IMR-90 (cell line): Measurements from ENCODE around the gene SLC1A1. TPM values are rescaled to one million over a fixed set of nuclear protein-coding genes. Genes with fewer than 3 reads are reported as not detected.
A peak's percentile ranks its signal among the peaks of the same experiment; 100 is the strongest.

Source experiments
- ATAC-seq: fragments of 200-7000 bp; cut with Tn5 transposase; 2 replicates; pipeline ENCODE4 v1.9.1; 2020; ENCODE audit warnings: low read depth, mild to moderate bottlenecking, moderate library complexity
- BruUV-seq: library from RNA; stranded (reverse); fragments of 400-500 nt; replicated peaks from 2 replicates; lab custom pipeline; 2021; lab: Mats Ljungman, UMichigan
- CTCF ChIA-PET: fragments of 300-600 bp; formaldehyde crosslinking; extraction: SDS; loops from one replicate; lab custom pipeline; 2021; ENCODE audit warnings: antibody characterized with exemption; lab: Yijun Ruan, JAX
- POLR2A ChIA-PET: fragments of 300-600 bp; sonication (Branson Sonifier 250); formaldehyde crosslinking; loops from one replicate; lab custom pipeline; 2022; ENCODE audit warnings: antibody characterized with exemption; ENCODE audit not compliant: unreplicated experiment; lab: Charles Lee
- DNase-seq: peaks from one replicate; pipeline ENCODE4 v3.0.0; 2013
- H2AFZ ChIP-seq: replicated peaks from 2 replicates; pipeline ENCODE3; 2013; ENCODE audit warnings: low read length, mild to moderate bottlenecking; ENCODE audit not compliant: poor library complexity
- H2AK5ac ChIP-seq: 2 replicates; pipeline ENCODE4 v1.6.1; 2013; ENCODE audit warnings: low read depth, low read length, inconsistent platforms
- H2AK9ac ChIP-seq: replicated peaks from 2 replicates; pipeline ENCODE3; 2013; ENCODE audit warnings: mild to moderate bottlenecking, low read depth, low read length, moderate library complexity; ENCODE audit not compliant: poor library complexity
- H2BK120ac ChIP-seq: 2 replicates; pipeline ENCODE4 v1.6.1; 2013; ENCODE audit warnings: low read depth, low read length, inconsistent platforms
- H2BK15ac ChIP-seq: 3 replicates; pipeline ENCODE4 v1.6.1; 2013; ENCODE audit warnings: low read depth, low read length, inconsistent platforms
- H2BK20ac ChIP-seq: 2 replicates; pipeline ENCODE4 v1.6.1; 2013; ENCODE audit warnings: low read depth, mild to moderate bottlenecking, inconsistent platforms, low read length, moderate library complexity
- H2BK5ac ChIP-seq: 2 replicates; pipeline ENCODE4 v1.6.1; 2013; ENCODE audit warnings: mild to moderate bottlenecking, low read depth, low read length, inconsistent platforms; ENCODE audit not compliant: poor library complexity, severe bottlenecking
- H3K14ac ChIP-seq: replicated peaks from 2 replicates; pipeline ENCODE4 v1.6.1; 2013; ENCODE audit warnings: low read depth, low read length, inconsistent platforms
- H3K18ac ChIP-seq: 2 replicates; pipeline ENCODE4 v1.6.1; 2013; ENCODE audit warnings: low read depth, low read length, control low read depth
- H3K23ac ChIP-seq: 2 replicates; pipeline ENCODE4 v1.6.1; 2013; ENCODE audit warnings: low read depth, low read length, inconsistent platforms
- H3K27ac ChIP-seq: 2 replicates; pipeline ENCODE4 v1.5.1; 2013; ENCODE audit warnings: mild to moderate bottlenecking, control low read depth, low read length; ENCODE audit not compliant: insufficient read depth
- H3K27me3 ChIP-seq: 2 replicates; pipeline ENCODE4 v1.6.1; 2013; ENCODE audit warnings: low read length; ENCODE audit not compliant: control insufficient read depth, insufficient read depth
- H3K36me3 ChIP-seq: 2 replicates; pipeline ENCODE4 v1.6.1; 2013; ENCODE audit warnings: low read length, mixed read lengths; ENCODE audit not compliant: control insufficient read depth, insufficient read depth
- H3K4ac ChIP-seq: 2 replicates; pipeline ENCODE4 v1.6.1; 2013; ENCODE audit warnings: low read depth, low read length, inconsistent platforms
- H3K4me1 ChIP-seq: 2 replicates; pipeline ENCODE4 v1.6.1; 2013; ENCODE audit warnings: low read length, mixed read lengths; ENCODE audit not compliant: control insufficient read depth, insufficient read depth
- H3K4me2 ChIP-seq: 2 replicates; pipeline ENCODE4 v1.6.1; 2013; ENCODE audit warnings: low read depth, mild to moderate bottlenecking, control low read depth, low read length, moderate library complexity
- H3K4me3 ChIP-seq: 2 replicates; pipeline ENCODE4 v1.5.1; 2013; ENCODE audit warnings: low read depth, mild to moderate bottlenecking, control low read depth, low read length, moderate library complexity; ENCODE audit not compliant: insufficient read depth
- H3K56ac ChIP-seq: 2 replicates; pipeline ENCODE4 v1.6.1; 2013; ENCODE audit warnings: low read length, inconsistent platforms; ENCODE audit not compliant: insufficient read depth; ENCODE audit errors: extremely low read depth
- H3K79me1 ChIP-seq, 2 experiments: 2 replicates each; pipeline ENCODE4 v1.6.1; 2013; ENCODE audit warnings: low read length in 2 of 2, inconsistent platforms in 1 of 2, low read depth in 1 of 2
- H3K9ac ChIP-seq: 2 replicates; pipeline ENCODE4 v1.6.1; 2013; ENCODE audit warnings: low read depth, low read length, control low read depth
- H3K9me1 ChIP-seq: 2 replicates; pipeline ENCODE4 v1.6.1; 2013; ENCODE audit warnings: low read length, inconsistent platforms; ENCODE audit not compliant: insufficient read depth
- H3K9me3 ChIP-seq: 2 replicates; pipeline ENCODE4 v1.6.1; 2013; ENCODE audit warnings: low read length; ENCODE audit not compliant: control insufficient read depth, insufficient read depth
- H4K20me1 ChIP-seq: 2 replicates; pipeline ENCODE4 v1.6.1; 2013; ENCODE audit warnings: low read length, inconsistent platforms; ENCODE audit not compliant: insufficient read depth
- H4K5ac ChIP-seq: 2 replicates; pipeline ENCODE4 v1.6.1; 2013; ENCODE audit warnings: mild to moderate bottlenecking, low read depth, low read length, control low read depth
- H4K8ac ChIP-seq, 2 experiments: 2 replicates each; pipeline ENCODE4 v1.6.1; 2013; ENCODE audit warnings: low read depth in 2 of 2, low read length in 2 of 2, control low read depth in 1 of 2, inconsistent platforms in 1 of 2
- H4K91ac ChIP-seq: 2 replicates; pipeline ENCODE4 v1.6.1; 2013; ENCODE audit warnings: low read depth, low read length, inconsistent platforms; ENCODE audit not compliant: insufficient read depth
- BHLHE40 ChIP-seq: fragments of 150-350 bp; IDR thresholded peaks from 2 replicates; pipeline ENCODE4 v1.6.1; 2016; ENCODE audit warnings: mild to moderate bottlenecking, low read depth, low read length
- CEBPB ChIP-seq: IDR thresholded peaks from 2 replicates; pipeline ENCODE4 v1.6.1; 2012; ENCODE audit warnings: low read depth, low read length, improper control_type of control experiment
- CHD1 ChIP-seq: IDR thresholded peaks from 2 replicates; pipeline ENCODE4 v1.6.1; 2012; ENCODE audit warnings: low read depth, low read length, improper control_type of control experiment
- FOS ChIP-seq: fragments of 150-350 bp; IDR thresholded peaks from 2 replicates; pipeline ENCODE4 v1.6.1; 2016; ENCODE audit warnings: low read depth, low read length
- MAFK ChIP-seq: IDR thresholded peaks from 2 replicates; pipeline ENCODE4 v1.6.1; 2012; ENCODE audit warnings: low read depth, low read length, improper control_type of control experiment
- MXI1 ChIP-seq: IDR thresholded peaks from 2 replicates; pipeline ENCODE4 v1.6.1; 2012; ENCODE audit warnings: low read depth, mild to moderate bottlenecking, low read length, moderate library complexity, borderline replicate concordance
- NFE2L2 ChIP-seq: fragments of 150-350 bp; IDR thresholded peaks from 2 replicates; pipeline ENCODE4 v1.6.1; 2016; ENCODE audit warnings: low read depth, mild to moderate bottlenecking, low read length
- POLR2A ChIP-seq: IDR thresholded peaks from 2 replicates; pipeline ENCODE4 v1.6.1; 2012; ENCODE audit warnings: mild to moderate bottlenecking, low read depth, low read length
- RAD21 ChIP-seq: IDR thresholded peaks from 2 replicates; pipeline ENCODE4 v1.6.1; 2012; ENCODE audit warnings: low read length, improper control_type of control experiment
- RCOR1 ChIP-seq: IDR thresholded peaks from 2 replicates; pipeline ENCODE4 v1.6.1; 2012; ENCODE audit warnings: mild to moderate bottlenecking, low read length, improper control_type of control experiment; ENCODE audit not compliant: insufficient replicate concordance
- RFX5 ChIP-seq: IDR thresholded peaks from 2 replicates; pipeline ENCODE4 v1.8.0; 2012; ENCODE audit warnings: low read depth, mild to moderate bottlenecking, low read length, moderate library complexity
- SMC3 ChIP-seq: fragments of 150-350 bp; IDR thresholded peaks from 2 replicates; pipeline ENCODE4 v1.6.1; 2016; ENCODE audit warnings: low read depth, mild to moderate bottlenecking, antibody characterized with exemption, low read length, moderate library complexity
- WGBS, 2 experiments: methylation state at CpG; one replicate each; pipeline versions ENCODE4 v1.1.5 to v1.1.7; 2013; ENCODE audit warnings: missing lambda C conversion rate in 2 of 2; ENCODE audit not compliant: insufficient read length in 1 of 2; ENCODE audit errors: extremely low coverage in 2 of 2; 5-methylcytosine and 5-hydroxymethylcytosine counted together
- dilution Hi-C: fragments of 300-500 bp; cut with HindIII; formaldehyde crosslinking; loops from one replicate; pipeline ENCODE4 v1.14.3; 2018; ENCODE audit warnings: low sequenced_read_pairs; ENCODE audit not compliant: unreplicated experiment
- in situ Hi-C: fragments of 300-500 bp; cut with MboI; formaldehyde crosslinking; loops from 3 replicates; pipeline ENCODE4 v1.14.3; 2019; ENCODE audit warnings: low sequenced_read_pairs, inconsistent platforms, mixed read lengths
- intact Hi-C: fragments of 100-400 bp; cut with micrococcal nuclease; formaldehyde crosslinking; loops from 2 replicates; pipeline ENCODE4 v1.10.0; 2022
- polyA plus RNA-seq, 3 experiments: library from polyadenylated mRNA; depleted of rRNA; stranded (reverse); fragments of >200 nt; gene quantifications; 2 replicates each; pipeline ENCODE4 v1.2.3, GENCODE V29; 2012; ENCODE audit warnings: low replicate concordance in 1 of 3
- total RNA-seq: library from RNA; depleted of rRNA; stranded (reverse); fragments of >200 nt; gene quantifications from 2 replicates; pipeline ENCODE4 v1.2.3, GENCODE V29; 2012
- TF ChIP-seq, protein P1 (sequence below): conservative IDR thresholded peaks from 2 replicates; pipeline ENCODE4 v1.5.1; 2012; ENCODE audit warnings: mild to moderate bottlenecking, low read depth, low read length, improper control_type of control experiment
- TF ChIP-seq, protein P2 (sequence below): fragments of 150-350 bp; IDR thresholded peaks from 2 replicates; pipeline ENCODE4 v1.6.1; 2017; ENCODE audit warnings: mild to moderate bottlenecking, antibody characterized with exemption, low read length, low read depth
- TF ChIP-seq, protein P3 (sequence below): fragments of 150-350 bp; IDR thresholded peaks from 2 replicates; pipeline ENCODE4 v1.6.1; 2016; ENCODE audit warnings: low read depth, mild to moderate bottlenecking, low read length, moderate library complexity, borderline replicate concordance

The SLC1A1 gene
- total and polyA plus RNA-seq, 2 of the 4 experiments (the other 2 are of a cell fraction), result 2.2 to 4.1 TPM

DNA sequence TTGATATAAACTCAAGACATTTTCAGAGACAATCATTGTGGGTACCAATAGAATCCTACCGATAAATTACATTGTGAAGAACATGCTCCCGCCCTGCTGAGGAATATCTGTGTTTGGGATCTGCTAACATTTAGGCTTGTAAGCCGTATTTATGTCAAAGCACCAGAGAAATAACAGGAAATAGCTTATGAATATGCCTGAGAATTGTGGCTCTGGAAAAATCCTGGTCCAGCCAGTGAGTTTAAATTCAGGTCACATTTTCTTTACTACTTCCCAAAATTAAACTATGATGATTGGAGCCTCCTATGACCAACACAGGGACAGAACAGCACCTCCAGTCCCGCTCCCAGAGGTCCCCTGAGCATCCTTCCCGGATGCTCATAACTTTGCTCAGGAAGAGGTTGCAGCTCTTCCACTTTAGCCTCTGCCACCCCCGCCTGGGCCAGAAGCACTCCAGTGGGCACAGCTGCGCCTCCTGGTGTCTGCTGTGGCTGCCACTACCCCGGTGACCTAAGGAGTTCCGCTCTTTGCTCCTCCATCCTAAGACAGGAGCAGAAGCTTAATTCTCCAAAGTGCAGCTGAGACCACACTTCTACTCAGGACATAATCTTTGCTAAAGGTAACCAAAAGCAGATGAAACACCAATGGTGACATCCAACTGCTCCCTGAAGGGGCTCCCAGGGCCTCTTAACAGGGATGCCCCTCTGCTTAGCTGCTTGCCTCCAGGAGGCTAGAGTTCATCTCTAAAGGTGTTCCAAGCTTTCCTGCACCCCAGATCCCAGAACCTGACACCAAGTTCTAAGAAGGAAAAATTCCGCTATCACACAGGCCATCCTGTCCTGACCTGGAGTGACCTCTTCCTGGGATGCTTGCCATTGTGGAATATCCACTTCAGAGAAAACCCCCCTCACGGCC is 58.8 kb downstream of the SLC1A1 start:
- CTCF ChIA-PET, result interaction anchor here (0.7 kb wide), 1 partner anchor 11 kb away, joined by 3 read pairs; no protein-coding TSS in a partner anchor
- Histone ChIP-seq H2AK9ac (no peak overlapping the region), H3K14ac (no peak overlapping the region), H2BK120ac (no peak overlapping the region), H3K27me3 (0 out of 2 replicates have a peak, but pooled peaks cover 2% of the 10 kb centered on the region), H3K9me3 (no peaks in the 10 kb centered on the region), H4K8ac (no peak overlapping the region), H3K56ac (no peak overlapping the region), H2BK15ac (no peak overlapping the region), H4K91ac (no peak overlapping the region), H2BK20ac (no peak overlapping the region), H3K27ac (no peak overlapping the region), H3K79me1 (no peaks in the 10 kb centered on the region), H3K23ac (no peak overlapping the region), H3K4ac (no peak overlapping the region), H2AFZ (peak overlapping the region; percentile 7), H4K5ac (no peak overlapping the region), H3K4me2 (no peak overlapping the region), H3K4me3 (no peak overlapping the region), H3K18ac (no peak overlapping the region), H3K36me3 (no peaks in the 10 kb centered on the region), H2BK5ac (no peak overlapping the region), H3K9ac (no peak overlapping the region), H4K20me1 (no peaks in the 10 kb centered on the region), H3K9me1 (no peaks in the 10 kb centered on the region), H3K4me1 (peaks cover 2% of the 10 kb centered on the region), H2AK5ac (no peak overlapping the region)
- in situ Hi-C loops (no loop called here), dilution Hi-C loops (no loop called here), intact Hi-C loops (no loop called here)
- no TSS peak for BruUV-seq
- 59% methylated on average over 4 of the region's 11 CpGs; no CpG with 5 or more reads in 1 of the 2 experiments for WGBS, 2 experiments
- DNase-seq (no peak), ATAC-seq (no peak)
- POLR2A ChIA-PET, result no interaction called here
- TF ChIP-seq RAD21, result no peak
- no peak for TF ChIP-seq BHLHE40
- TF ChIP-seq, protein P1, sequence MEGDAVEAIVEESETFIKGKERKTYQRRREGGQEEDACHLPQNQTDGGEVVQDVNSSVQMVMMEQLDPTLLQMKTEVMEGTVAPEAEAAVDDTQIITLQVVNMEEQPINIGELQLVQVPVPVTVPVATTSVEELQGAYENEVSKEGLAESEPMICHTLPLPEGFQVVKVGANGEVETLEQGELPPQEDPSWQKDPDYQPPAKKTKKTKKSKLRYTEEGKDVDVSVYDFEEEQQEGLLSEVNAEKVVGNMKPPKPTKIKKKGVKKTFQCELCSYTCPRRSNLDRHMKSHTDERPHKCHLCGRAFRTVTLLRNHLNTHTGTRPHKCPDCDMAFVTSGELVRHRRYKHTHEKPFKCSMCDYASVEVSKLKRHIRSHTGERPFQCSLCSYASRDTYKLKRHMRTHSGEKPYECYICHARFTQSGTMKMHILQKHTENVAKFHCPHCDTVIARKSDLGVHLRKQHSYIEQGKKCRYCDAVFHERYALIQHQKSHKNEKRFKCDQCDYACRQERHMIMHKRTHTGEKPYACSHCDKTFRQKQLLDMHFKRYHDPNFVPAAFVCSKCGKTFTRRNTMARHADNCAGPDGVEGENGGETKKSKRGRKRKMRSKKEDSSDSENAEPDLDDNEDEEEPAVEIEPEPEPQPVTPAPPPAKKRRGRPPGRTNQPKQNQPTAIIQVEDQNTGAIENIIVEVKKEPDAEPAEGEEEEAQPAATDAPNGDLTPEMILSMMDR, result no peak
- TF ChIP-seq FOS, result no peak
- no peak for TF ChIP-seq CEBPB
- TF ChIP-seq RFX5, result no peak
- TF ChIP-seq, protein P2, sequence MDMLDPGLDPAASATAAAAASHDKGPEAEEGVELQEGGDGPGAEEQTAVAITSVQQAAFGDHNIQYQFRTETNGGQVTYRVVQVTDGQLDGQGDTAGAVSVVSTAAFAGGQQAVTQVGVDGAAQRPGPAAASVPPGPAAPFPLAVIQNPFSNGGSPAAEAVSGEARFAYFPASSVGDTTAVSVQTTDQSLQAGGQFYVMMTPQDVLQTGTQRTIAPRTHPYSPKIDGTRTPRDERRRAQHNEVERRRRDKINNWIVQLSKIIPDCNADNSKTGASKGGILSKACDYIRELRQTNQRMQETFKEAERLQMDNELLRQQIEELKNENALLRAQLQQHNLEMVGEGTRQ, result no peak
- no peak; the same call in 1 of the 2 replicates for TF ChIP-seq SMC3
- no peak for TF ChIP-seq POLR2A
- TF ChIP-seq CHD1, result no peak
- TF ChIP-seq MXI1, result no peak
- no peak for TF ChIP-seq RCOR1
- TF ChIP-seq MAFK, result no peak
- TF ChIP-seq, protein P3, sequence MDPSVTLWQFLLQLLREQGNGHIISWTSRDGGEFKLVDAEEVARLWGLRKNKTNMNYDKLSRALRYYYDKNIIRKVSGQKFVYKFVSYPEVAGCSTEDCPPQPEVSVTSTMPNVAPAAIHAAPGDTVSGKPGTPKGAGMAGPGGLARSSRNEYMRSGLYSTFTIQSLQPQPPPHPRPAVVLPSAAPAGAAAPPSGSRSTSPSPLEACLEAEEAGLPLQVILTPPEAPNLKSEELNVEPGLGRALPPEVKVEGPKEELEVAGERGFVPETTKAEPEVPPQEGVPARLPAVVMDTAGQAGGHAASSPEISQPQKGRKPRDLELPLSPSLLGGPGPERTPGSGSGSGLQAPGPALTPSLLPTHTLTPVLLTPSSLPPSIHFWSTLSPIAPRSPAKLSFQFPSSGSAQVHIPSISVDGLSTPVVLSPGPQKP, result no peak
- no peak for TF ChIP-seq NFE2L2
